ENCODE results near the gene DNAJA4.
A peak's percentile ranks its signal among the peaks of the same experiment; 100 is the strongest.

DNA sequence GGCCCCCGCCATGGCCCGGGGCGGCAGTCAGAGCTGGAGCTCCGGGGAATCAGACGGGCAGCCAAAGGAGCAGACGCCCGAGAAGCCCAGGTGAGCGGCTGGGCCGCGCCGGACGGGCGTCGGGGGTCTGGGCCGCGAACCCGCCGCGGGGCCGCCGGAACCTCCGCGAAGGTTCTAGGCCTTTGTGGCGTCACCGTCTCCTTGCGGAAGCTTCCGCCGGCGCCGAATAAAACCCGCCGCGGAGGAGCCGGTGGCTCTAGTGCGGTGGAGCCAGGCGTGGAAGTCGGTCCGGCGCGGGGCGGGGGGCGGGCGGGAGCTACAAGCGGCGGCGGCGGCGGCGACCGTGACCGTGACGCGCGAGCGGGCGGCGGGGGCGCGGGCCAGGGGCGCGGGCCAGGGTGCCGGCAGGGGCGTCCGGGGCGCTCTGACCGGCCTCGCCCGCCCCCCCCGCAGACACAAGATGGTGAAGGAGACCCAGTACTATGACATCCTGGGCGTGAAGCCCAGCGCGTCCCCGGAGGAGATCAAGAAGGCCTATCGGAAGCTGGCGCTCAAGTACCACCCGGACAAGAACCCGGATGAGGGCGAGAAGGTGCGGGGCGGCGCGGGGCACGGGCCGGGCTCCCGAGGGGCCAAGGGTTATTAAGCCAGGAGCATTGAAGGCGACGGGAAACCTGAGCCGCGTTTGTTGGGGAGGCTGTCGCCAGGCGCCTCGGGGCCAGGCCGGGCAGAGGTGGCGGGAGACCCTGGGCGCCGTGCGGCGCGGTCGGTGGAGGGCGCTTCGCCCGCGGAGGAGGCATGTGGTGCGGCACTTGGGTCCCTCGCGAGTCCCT lies at the start of gene DNAJA4:
- TF ChIP-seq, protein P1, sequence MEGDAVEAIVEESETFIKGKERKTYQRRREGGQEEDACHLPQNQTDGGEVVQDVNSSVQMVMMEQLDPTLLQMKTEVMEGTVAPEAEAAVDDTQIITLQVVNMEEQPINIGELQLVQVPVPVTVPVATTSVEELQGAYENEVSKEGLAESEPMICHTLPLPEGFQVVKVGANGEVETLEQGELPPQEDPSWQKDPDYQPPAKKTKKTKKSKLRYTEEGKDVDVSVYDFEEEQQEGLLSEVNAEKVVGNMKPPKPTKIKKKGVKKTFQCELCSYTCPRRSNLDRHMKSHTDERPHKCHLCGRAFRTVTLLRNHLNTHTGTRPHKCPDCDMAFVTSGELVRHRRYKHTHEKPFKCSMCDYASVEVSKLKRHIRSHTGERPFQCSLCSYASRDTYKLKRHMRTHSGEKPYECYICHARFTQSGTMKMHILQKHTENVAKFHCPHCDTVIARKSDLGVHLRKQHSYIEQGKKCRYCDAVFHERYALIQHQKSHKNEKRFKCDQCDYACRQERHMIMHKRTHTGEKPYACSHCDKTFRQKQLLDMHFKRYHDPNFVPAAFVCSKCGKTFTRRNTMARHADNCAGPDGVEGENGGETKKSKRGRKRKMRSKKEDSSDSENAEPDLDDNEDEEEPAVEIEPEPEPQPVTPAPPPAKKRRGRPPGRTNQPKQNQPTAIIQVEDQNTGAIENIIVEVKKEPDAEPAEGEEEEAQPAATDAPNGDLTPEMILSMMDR (IDR thresholded peaks at IDR 0.05), result peak in 2 of 4 experiments; percentile 25
- TF ChIP-seq POLR2A (IDR thresholded peaks at IDR 0.05) (peak; percentile 33), POLR2AphosphoS5 (IDR thresholded peaks at IDR 0.05) (peak; percentile 23)
